C4-2B (cell line): ENCODE measurements around the gene SH3BP2.

Experiments used
- H3K27ac ChIP-seq: fragments of 450-650 bp; 2 replicates; pipeline ENCODE4 v1.5.1; 2017
- ZFX ChIP-seq: fragments of 450-650 bp; IDR thresholded peaks from 2 replicates; pipeline ENCODE4 v1.6.1; 2017
- TF ChIP-seq, protein P1 (sequence below): fragments of 450-650 bp; conservative IDR thresholded peaks from 2 replicates; pipeline ENCODE4 v1.5.1; 2017; ENCODE audit warnings: mild to moderate bottlenecking

Gene SH3BP2

DNA sequence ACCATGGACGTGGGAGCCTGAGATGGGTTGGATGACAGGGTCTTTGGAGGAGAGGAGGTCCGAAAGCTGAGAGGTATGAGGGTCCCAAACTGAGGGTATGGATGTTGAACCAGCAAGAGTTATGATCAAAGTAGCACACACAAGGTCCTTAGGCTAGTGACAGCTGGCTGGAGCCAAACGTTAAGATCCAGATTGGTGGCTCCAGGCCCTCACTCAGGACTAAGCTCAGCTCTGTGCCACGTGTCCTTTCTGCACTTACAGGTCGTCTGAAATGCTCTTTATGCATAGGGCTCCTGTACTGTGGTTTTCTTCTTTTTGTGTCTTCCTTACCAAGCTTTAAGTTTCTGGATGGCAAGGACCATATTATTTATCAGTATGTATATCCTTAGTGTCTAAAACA, 86.1 kb downstream of the SH3BP2 start:
- no peak for TF ChIP-seq ZFX
- TF ChIP-seq, protein P1, sequence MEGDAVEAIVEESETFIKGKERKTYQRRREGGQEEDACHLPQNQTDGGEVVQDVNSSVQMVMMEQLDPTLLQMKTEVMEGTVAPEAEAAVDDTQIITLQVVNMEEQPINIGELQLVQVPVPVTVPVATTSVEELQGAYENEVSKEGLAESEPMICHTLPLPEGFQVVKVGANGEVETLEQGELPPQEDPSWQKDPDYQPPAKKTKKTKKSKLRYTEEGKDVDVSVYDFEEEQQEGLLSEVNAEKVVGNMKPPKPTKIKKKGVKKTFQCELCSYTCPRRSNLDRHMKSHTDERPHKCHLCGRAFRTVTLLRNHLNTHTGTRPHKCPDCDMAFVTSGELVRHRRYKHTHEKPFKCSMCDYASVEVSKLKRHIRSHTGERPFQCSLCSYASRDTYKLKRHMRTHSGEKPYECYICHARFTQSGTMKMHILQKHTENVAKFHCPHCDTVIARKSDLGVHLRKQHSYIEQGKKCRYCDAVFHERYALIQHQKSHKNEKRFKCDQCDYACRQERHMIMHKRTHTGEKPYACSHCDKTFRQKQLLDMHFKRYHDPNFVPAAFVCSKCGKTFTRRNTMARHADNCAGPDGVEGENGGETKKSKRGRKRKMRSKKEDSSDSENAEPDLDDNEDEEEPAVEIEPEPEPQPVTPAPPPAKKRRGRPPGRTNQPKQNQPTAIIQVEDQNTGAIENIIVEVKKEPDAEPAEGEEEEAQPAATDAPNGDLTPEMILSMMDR: no peak

DNA sequence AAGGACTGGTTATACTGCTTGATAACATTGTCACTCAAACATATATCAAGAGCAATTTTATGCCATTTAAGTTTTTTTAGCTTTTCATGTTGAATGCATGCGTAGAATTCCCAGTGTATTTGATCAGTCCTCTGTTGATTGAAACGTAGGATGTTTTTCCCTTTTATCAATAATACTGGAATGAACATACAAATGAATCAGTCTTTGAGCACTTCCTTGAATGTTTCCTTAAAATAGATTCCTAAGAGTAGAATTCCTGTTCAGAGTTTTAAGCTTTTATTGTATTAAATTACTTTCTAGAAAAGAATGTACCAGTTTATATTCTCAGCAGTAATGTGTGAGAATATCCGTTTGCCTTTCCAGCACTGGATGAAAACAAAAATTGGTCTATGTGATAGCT, 88.5 kb downstream of the SH3BP2 start:
- no peak overlapping the region for H3K27ac ChIP-seq
- no peak for TF ChIP-seq ZFX
- TF ChIP-seq, protein P1: no peak

More for the DNA sequence above, 86.1 kb downstream of the SH3BP2 start:
- H3K27ac ChIP-seq: no peak overlapping the region

DNA sequence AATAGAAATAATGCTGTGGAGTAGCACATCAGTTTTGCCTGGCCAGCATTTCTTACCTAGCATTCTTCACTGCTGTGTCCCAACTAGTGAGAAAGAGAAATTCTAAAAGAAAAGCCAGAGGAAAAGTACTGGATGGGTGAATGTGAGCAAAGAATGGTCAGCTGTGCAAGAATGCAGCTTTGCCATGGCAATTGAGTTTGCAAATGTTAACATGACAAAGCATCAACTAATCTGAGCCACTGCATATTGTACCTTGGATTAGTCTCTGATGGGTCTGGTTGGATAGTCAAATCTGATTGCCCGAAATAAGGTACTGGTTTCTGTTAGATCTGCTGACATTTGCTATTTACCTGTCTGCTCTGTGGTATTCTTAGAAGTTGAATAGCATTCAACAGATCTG, 89.5 kb downstream of the SH3BP2 start:
- H3K27ac ChIP-seq: no peak overlapping the region
- TF ChIP-seq, protein P1: no peak
- no peak for TF ChIP-seq ZFX

DNA sequence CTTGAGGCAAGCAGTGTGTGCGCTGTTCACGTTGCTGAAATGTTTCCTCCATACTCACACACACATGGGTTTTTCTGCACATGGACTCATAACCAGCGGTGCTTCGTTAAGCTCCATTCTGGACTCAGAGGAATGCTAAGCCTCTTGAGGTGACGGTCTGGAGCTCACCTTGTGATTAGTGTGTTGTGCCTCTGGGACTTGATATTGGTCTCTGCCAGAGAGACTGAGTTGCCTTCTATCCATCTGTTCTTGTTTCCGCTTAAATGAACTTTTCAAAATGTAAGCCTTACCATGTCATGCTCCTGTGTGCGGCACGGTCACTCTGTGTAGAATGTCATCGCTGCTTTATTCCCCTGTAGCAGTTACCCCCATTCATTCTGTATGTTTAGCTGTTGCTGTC, 93.3 kb downstream of the SH3BP2 start:
- H3K27ac ChIP-seq: no peak overlapping the region
- TF ChIP-seq, protein P1: no peak
- no peak for TF ChIP-seq ZFX

DNA sequence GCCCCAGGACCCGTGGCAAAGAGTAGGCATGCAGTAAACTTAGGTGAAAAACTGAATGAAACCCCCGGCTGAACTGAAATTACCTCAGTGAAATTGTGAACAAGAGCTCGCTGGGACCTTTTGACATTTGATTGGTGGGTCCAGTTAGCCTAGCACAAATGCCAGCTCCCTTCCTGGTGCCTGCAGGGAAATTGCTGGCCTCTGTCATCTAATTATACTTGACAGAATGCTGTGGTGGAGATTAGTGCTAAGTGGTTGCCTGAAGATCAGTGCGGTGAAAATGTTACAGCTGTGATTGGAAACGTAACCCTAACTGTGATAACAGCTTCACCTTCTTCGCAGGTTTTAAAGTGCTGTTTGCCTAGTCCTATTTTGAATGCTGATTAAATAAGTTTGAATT, 93.7 kb downstream of the SH3BP2 start:
- TF ChIP-seq, protein P1: no peak
- no peak for TF ChIP-seq ZFX
- H3K27ac ChIP-seq: no peak overlapping the region

DNA sequence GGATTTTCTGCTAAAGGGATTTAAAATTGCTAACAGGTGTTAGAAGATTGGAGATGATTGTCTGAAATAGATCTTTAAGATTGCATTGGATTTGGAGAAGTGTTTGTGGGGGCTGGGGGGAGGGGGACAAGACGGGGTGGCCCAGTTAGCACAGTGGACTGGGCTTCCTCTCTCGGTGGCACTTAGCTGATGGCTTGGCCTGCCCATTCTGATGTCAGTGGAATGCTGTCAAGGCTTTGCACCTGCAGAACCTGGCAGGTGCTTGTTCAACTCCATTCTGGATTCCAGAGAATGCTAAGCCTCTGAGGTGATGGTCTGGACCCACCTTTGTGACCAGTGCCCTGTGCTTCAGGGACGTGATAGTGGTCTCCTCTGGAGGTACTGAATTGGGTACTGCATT, 94.5 kb downstream of the SH3BP2 start:
- TF ChIP-seq, protein P1: no peak
- TF ChIP-seq ZFX: no peak
- H3K27ac ChIP-seq: no peak overlapping the region

DNA sequence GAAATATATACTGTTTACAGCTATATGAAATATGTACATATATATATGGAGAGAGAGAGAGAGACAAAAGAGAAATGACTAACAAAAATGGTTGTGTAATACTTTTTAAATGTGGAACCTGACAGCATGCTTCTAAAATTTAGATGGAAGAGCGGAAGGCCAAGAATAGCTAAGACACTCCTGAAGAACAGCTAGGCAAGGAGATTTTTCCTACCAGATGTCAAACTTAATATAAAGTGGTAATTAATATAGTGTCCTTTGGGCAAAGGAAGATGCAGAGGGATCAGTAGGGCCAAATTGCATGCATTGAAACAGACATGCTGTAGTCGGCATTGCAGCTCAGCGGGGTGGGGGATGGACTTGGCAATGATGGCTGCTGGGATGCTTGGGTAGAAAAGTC, 96.0 kb downstream of the SH3BP2 start:
- no peak overlapping the region for H3K27ac ChIP-seq
- no peak for TF ChIP-seq ZFX
- TF ChIP-seq, protein P1: no peak
